GM18861 (cell line): ENCODE results near the gene NR3C2.
"Not testable (repeated sequence)": the region's sequence is repeated elsewhere in the genome, so short reads cannot be mapped to it uniquely, and the experiment has no call there.

ENCODE experiments used
- ATAC-seq: cut with Tn5 transposase; IDR thresholded peaks from one replicate; pipeline ENCODE4 v1.9.1; 2021; ENCODE audit not compliant: unreplicated experiment

Gene NR3C2

DNA sequence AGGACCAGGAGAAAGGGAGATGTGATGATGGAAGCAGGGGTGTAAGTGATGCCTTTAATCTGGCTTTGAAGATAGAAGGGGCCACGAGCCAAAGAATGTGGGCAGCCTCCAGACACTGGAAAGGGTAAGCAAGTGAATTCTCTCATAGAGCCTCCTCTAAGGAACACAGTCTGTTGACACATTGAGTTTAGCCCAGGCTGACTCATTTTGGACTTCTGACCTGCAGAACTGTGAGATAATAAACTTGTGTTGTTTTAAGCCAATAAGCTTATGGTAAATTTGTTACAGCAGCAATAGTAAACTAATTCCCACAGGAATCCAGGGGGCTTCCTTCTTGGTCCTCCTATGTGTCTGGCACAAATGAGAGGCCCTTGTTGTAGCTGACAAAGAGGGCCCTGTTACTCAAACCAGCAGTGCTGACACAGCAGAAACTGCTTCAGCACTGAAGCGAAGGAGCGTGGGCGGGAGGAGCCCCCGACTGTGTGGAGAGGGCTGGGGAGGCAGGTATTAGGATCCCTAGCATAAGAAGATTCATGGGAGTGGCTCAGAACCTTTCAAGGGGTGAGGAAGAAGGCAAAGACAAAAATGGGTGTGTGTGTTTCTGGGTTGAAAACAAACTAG is 268.7 kb downstream of the NR3C2 start:
- ATAC-seq = no peak

DNA sequence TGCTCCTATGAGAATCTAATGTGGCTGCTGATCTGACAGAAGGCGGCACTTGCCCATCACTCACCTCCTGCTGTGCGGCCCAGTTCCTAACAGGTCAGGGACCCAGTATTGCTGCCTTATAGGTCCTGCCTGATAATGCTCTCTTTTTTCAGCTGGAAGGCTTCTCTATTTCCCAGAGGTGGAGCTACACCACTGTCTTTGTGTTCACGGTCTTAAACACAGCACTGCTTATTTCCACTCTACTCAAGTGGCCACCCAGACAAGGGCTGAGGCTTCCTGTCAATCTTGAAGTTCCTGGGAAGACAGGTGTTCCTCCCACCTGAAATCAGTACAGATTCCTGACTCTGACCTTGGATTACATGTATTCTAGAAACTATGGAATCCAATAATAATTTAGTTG is 270.6 kb downstream of the NR3C2 start:
- no peak for ATAC-seq

DNA sequence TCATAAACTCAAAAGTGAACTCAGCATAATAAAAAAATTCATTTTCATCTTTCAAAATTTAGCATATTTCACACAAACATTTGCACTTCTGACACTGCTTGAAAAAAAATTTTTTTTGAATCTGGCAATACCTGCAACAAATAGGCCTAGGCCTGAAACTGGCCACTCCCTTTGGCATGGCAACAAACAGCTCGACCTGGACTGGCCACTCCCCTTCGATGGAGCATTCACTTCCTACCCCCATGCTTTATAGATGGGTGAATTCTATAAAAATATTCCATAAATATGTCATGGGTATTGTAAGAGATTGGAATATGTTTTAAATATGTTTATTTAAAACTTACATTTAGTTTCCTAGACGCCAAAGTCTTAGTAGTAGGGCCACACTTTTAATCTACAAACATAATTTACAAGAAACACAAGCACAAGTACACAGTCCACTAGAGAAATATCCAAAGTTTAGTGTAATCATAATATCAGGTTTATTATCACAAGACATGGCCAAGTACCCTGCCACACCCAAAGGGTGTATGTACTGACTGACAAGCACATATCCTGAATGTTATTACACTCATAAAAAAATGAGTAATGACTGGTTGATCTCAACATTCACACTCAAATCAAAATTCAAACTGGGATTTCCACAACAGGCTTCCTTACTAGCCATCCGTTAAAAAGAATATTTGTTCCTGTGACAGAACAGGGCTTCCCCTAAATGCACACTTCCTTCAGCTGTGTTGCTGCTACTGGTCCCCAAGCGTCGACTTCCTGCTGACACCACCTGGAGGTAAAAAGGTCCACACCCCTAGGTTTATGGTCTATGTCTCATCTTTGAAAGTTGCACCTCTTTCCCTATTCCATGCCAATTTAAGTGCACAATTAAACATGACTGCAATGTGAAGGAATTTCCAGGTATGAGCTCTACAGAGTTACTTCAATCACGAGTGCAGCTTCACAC is 271.5 kb downstream of the NR3C2 start:
- ATAC-seq = no peak

DNA sequence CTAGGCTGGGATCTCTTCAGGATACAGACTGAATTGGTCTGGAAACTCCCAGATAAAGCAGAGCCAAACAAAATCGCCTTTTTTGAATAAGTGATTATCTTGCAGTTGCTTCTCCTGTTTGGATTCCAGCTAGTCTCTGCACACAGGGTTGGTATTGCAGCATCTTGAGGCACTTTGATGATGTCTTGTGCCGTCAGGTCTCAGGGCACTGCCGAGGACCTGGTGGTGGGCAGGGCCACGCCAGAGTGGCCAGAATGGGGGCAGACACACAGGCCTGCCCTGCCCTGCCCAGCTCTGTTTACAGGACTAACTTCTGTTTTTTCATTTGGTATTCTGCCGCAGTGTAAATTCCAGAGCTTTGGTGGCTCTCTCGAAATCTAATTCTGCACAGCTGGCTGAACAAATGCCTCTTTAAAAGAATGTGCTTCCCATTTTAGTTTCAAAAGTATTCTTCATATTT is 276.1 kb downstream of the NR3C2 start:
- ATAC-seq = no peak

DNA sequence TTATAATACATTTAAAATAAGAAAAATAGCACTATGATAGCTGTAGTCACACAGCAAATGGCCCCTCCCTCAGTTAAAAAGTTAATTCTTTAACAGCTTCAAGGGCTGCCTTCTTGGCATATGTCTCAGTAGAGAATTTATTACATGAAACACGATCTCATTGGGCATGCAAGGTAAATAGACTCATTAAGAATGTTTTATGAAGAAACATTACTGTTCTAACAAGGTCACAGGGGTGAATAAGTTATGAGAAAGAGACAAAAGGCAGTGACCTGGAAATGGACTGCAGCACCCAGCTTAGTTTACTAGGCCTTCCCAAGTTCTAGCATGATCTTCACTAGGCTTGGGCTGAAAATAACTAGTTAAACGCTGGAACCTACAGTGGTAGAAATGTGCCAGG is 277.7 kb downstream of the NR3C2 start:
- no peak for ATAC-seq

DNA sequence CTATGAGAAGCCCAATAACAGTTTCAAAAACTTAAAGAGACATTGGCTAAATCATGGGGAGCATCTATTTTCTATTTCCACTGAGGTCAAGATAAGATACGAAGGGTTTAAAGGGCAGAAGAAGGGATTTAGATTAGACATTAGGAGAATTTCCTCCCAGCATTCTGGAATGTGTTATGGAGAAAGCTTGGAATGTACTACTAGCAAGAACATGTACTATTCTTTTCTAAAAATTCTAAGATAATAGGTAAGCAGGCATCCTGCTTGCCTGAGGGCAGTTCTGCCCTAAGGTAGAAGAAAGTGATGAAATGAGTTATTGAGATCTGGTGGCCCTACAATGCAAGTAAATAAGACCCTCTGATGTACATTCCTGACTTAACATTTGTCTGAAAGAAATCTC is 279.2 kb downstream of the NR3C2 start:
- no peak for ATAC-seq

DNA sequence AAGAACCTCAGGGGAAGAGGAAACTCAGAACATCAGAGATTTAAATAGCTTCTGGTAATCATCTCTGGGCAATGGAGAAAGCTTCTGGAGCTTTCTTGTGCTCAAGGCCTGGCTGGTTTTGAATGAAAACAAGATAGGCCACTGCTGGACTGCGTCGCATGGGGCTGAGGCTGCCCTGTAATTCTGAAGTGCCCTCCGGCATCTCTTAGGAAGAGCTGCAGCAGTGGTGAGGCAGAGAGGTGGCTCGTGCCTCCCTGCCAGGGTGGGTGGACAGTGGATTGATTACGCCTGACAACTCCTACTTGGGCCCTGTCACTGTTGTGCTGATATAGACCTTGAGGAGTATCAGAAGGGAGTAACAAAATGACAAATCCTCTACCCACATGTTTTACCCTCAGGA is 279.7 kb downstream of the NR3C2 start:
- ATAC-seq = no peak

DNA sequence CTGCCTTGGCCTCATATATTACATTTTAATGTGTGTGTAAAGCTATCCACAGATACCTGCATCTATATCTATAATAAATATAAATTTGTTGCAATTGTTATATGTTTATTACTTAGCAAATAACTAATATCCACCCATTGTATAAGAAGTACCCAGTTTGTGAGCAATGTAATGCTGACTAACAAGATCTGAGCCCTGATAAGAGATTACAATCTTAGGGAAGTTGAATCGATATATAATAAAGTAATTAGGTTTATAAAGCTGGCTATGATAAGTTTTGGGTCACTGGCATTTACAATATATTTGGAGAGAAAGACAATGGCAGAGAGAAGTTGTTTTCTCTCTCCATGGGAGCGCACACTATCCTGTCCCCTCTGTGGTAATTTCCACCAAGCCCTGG is 280.6 kb downstream of the NR3C2 start:
- no peak for ATAC-seq

DNA sequence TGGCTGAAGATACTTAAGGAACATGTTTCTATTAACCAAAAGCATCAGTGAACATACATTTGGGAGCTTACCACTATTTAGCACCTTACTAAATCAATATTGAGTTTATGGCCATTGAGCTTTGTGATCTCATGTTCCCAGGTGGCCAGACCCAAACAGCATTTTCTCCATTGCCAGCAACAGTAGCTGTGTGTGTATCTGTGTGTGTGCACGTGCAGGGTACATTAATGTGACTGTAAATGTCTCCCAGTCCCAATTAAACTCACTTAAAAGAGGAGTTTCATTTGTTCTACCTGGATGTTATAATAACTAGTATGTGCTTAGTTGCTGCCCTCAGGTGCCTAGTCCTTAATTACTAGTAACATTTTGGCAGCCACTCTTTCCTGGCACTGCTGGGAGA is 282.4 kb downstream of the NR3C2 start:
- ATAC-seq = no peak

DNA sequence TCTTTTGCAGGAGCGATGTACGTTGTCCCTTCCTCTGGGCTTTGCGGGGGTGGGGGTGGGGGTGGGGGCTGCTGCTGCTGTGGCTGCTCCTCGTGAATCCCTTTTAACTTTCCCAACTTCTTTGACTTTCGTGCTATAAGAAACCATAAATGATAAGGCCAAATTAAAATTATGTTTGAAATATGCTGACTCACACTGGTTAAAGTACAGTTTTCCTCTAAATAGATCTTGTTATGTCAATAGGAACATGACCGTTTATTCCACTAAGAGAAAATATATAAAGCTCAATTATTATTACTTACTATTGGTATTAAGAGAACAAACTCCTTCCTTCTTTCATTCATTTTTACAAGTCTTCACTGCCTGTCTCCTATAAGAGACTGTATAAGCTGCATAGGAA is 287.4 kb downstream of the NR3C2 start:
- no peak for ATAC-seq

DNA sequence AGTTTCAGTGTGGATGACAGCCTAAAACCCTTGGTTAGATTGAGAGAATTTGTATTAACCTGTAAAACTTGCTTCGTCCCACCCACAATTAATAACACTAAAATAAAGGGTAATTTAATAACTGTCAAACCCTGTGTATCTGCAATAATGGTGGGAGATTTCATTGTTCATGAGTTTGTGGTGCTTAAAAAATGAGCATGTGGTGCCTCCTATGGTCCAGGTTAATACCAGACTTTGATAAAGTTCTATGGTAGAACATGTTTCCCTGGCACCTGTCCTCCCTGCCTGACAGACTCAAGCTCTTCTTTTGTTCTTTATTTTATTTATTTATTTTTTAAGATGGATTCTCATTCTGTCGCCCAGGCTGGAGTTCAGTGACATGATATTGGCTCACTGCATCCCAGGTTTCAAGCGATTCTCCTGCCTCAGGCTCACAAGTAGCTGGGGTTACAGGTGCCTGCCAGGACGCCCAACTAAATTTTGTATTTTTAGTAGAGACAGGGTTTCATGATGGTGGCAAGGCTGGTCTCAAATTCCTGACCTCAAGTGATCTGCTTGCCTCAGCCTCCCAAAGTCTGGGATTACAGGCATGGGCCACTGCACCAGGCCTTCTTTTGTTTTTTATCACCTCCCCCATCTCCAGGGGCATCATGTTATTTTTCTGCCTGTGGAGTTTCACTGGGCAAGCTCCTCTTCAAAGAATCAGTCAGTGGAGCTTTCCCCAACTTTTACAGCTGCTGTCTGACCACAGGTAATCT is 289.2 kb downstream of the NR3C2 start:
- ATAC-seq = no peak

DNA sequence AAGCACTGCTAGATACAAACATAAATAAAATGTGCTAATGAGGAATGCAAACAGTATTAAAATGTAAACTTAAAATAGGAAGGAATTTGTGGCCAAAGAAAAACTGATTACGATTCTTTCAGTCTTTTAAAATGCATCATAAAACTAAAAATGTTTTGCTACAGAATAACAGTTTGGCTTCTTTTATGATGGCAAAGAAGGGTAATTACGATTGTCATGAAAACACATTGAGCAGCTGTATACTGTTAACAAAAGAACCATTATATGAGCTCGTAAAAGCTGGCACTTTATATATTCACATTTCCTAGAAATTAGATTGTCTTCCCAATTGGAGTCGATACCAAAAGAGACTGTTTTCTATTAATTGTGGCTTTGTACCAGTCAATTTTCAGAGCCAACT is 290.4 kb downstream of the NR3C2 start:
- ATAC-seq = no peak

DNA sequence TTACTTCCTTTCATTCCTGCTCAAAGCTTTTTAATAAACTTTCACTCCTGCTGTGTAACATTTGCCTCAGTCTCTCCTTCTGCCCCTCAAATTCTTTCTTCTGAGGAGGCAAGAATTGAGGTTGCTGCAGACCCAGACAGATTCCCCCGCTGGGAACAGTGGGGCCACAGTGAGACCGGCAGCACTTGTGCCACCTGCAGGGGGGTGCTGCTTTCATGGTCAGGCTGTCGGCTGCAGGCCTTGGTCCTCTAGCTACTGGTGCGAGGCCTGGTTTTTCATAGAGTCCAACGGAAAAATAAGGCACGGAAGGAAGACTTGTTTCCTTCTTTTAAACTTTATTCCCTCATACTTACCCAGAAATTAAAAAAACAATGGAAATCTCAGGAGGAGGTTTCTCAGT is 296.7 kb downstream of the NR3C2 start:
- ATAC-seq = no peak

DNA sequence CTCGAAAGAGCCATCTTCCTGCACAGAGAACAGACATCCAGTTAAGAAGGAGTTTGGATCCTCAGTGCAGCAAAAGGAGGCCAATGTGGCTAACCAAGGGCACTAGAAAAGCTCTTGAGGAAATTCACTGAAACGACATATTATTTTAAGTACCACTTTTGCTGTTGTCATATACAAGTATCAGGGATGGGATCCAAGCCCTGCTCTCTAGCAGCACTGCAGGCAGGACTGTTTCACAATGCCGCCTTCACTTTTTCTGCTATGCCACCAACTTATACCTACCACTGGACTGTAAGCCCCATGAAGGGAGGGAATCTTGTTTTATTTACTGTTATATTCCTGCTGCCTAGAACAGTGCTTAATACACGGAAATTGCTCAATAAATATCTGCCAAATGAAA is 299.0 kb downstream of the NR3C2 start:
- no peak for ATAC-seq

DNA sequence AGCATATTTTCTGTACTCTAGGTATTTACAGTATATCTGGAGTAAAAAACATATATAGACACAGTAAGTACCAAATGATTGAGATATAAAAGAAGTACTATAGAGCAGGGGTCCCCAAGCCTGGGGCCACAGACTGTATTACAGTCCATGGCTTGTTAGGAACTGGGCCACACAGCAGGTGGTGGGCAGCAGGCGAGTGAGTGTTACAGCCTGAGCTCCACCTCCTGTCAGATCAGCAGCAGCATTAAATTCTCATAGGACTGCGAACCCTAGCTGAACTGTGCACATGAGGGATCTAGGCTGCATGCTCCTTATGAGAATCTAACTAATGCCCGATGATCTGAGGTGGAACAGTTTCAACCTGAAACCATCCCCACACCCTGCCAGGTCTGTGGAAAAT is 300.7 kb downstream of the NR3C2 start:
- no peak for ATAC-seq

DNA sequence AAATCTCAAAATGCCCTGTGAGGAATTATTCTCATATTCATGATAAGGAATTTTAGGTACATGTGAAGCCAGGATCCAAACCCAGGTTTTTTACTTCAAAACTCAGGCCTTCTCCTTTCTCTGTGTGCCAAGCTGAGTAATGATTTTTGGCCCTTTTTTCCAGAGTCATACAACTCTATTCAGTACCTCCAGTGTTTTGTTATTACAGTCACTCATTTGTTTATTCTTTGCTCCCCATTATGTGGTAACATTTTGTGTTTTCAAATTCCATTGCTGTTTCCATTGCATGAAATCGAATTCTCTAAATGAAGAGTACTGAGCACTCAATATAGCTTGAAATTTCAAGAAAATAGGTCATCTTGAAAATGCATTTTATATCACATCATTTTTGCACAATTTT is 315.4 kb downstream of the NR3C2 start:
- no peak for ATAC-seq

DNA sequence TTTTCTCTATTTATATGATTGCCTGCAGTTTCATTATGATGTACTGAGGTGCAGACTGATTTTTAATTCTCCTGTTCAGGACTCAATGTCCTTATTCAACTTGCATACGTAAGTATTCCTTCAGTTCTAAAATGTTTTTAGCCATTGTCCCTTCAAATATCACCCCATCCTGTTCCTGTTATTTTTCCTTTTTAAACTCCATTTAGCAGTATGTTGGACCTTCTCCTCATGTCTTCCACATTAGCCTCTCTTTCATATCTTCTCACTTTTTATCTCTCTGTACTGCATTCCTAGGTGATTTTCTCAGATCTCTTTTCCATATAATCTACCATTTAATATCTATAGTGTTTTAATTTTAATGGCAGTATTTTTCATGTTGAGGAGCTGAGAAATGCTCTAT is 317.7 kb downstream of the NR3C2 start:
- ATAC-seq = no peak

DNA sequence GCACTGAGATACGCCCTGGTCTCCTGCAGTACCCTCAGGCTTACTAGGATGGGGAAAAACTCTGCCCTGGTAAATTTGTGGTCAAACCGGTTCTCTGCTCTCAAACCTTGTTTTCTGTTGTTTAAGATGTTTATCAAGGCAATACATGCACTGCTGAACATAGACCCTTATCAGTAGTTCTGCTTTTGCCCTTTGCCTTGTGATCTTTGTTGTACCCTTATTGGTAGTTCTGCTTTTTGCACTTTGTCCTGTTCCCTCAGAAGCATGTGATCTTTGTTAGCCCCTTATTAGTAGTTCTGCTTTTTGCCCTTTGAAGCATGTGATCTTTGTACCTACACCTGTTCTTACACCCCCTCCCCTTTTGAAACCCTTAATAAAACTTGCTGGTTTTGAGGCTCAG is 319.1 kb downstream of the NR3C2 start:
- ATAC-seq = not testable (repeated sequence)

DNA sequence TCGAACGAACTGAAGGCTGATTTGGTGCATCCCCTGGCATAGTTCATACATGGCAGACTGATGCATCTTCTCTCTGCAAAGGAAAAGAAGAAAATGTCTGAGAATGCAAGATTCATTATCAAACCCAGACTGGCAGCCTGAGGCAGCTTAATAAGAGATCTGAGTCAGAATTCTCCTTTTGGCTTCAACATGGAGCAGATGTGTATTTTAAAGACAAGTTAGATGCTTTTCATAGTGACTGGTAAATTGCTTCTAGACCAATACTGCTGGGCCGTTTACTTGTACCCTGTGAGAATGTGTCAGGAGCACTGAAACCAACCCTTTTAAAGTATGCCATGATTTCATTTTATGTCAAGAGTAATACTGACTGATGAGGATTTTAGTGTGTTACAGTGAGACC is 322.0 kb downstream of the NR3C2 start:
- no peak for ATAC-seq

DNA sequence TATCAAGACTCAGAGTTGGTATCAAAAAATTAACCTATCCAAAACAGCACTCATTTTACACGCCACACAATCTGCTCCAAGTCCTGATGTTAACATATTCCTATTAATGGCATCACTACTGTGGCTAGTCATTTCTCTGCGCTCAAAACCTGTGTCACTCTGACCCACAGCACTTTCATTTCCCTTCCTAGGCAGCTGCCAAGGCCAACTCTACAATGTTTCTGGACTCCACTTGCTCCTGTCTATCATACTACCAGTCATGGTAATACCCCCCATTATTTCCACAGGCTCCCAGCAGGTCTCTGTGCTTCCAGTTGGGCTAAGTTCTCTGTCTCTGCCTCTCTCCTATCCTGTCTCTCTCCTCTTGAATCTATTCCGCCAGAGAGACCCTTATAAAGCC is 323.6 kb downstream of the NR3C2 start:
- ATAC-seq = peak; percentile 70

DNA sequence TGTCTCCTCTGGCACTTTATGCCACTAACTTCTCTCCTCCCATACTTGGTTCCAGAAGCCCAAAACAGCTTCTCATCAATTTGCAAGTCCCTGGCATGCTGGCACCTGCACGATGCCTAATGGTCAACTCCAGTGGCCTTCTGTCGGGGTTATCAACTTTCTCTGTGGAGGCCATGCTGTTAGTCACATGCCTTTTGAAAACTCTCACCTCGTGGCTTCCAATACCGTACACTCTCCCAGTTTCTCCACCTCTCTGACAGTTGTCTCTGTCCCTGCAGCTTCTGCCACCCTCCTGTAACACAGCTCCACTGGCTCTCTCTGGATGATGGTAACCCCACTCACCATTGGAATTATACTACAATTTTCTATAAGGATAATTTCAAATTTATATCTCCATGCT is 324.0 kb downstream of the NR3C2 start:
- no peak for ATAC-seq

DNA sequence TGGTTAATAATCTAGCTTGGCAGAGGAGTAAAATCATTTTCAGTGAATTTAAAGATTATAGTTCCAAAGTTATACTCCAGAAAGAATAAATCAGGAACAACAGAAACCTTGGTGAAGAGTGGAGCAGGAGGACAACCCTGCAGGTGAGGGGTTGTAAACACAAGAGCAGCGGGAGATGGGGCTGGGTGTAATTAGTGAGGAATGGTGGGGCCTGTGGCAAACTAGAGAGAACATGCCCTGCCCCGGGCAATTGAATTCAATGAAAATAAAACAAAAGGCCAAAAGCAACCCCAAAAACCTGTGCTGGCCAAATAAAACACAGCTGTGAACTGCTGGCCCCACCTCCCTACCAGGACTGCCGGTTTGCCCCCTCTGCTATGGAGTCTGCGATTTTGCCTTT is 325.2 kb downstream of the NR3C2 start:
- ATAC-seq = no peak
